Uterus (tissue), 2 donors: ENCODE results near the gene CRYBB2.
"Not testable (repeated sequence)": the region's sequence is repeated elsewhere in the genome, so short reads cannot be mapped to it uniquely, and the experiment has no call there.

Source experiments
- POLR2A ChIP-seq, 2 donors: fragments of 450-650 bp; IDR thresholded peaks; one replicate each; pipeline ENCODE4 v1.6.1; 2016; ENCODE audit warnings: antibody characterized with exemption in 2 of 2, mild to moderate bottlenecking in 1 of 2, moderate library complexity in 1 of 2
- TF ChIP-seq, protein P1 (sequence below), 4 experiments: fragments of 200-600 bp in 2 of 4; fragments of 450-650 bp in 2 of 4; sonication (generic) in 2 of 4; IDR thresholded peaks; one replicate each; pipeline ENCODE4 v1.5.1; 2016 to 2019; ENCODE audit warnings: antibody characterized with exemption in 4 of 4, mild to moderate bottlenecking in 2 of 4, moderate library complexity in 1 of 4

DNA sequence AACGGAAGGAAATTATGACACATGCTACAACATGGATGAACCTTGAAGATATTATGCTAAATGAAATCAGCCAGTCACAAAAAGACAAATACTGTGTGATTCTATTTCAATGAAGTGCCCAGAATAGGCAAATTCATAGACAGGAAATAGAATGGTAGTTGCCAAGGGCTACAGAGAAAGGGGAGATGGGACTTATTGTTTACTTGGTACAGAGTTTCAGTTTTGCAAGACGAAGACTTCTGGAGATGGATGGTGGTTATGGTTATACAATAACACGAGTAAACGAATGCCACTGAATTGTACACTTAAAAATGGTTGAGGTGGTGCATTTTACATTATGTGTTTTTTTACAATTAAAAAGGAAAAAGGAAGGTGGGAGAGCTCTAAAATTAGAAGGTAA lies 48.1 kb downstream of the CRYBB2 start:
- TF ChIP-seq, protein P1, sequence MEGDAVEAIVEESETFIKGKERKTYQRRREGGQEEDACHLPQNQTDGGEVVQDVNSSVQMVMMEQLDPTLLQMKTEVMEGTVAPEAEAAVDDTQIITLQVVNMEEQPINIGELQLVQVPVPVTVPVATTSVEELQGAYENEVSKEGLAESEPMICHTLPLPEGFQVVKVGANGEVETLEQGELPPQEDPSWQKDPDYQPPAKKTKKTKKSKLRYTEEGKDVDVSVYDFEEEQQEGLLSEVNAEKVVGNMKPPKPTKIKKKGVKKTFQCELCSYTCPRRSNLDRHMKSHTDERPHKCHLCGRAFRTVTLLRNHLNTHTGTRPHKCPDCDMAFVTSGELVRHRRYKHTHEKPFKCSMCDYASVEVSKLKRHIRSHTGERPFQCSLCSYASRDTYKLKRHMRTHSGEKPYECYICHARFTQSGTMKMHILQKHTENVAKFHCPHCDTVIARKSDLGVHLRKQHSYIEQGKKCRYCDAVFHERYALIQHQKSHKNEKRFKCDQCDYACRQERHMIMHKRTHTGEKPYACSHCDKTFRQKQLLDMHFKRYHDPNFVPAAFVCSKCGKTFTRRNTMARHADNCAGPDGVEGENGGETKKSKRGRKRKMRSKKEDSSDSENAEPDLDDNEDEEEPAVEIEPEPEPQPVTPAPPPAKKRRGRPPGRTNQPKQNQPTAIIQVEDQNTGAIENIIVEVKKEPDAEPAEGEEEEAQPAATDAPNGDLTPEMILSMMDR (IDR thresholded peaks at IDR 0.05), result not testable (repeated sequence)
- not testable (repeated sequence) for TF ChIP-seq POLR2A (IDR thresholded peaks at IDR 0.05)
